Breast epithelium (tissue), 4 donors: ENCODE data around the gene CACNA2D4. TPM values are rescaled to one million over a fixed set of nuclear protein-coding genes. Genes with fewer than 3 reads are reported as not detected.

Experiments
- DNase-seq, 2 donors: peaks; one replicate each; pipeline ENCODE4 v3.0.0-alpha.2; 2019; ENCODE audit warnings: low spot score in 2 of 2
- H3K27ac ChIP-seq, 2 donors: fragments of 200-600 bp; sonication (generic) in 1 of 2; one replicate each; pipeline ENCODE4 v1.5.1; 2016 to 2019; ENCODE audit warnings: mild to moderate bottlenecking in 1 of 2
- H3K27me3 ChIP-seq, 2 donors: fragments of 200-600 bp; sonication (generic) in 1 of 2; one replicate each; pipeline versions ENCODE4 v1.5.1 to v1.6.0; 2017 to 2019; ENCODE audit warnings: control low read depth in 1 of 2, mild to moderate bottlenecking in 1 of 2
- H3K36me3 ChIP-seq: fragments of 200-600 bp; one replicate; pipeline ENCODE4 v1.5.1; 2019
- H3K4me1 ChIP-seq, 2 donors: fragments of 200-600 bp; sonication (generic); one replicate each; pipeline ENCODE4 v1.5.1; 2016 to 2019; ENCODE audit warnings: control low read depth in 1 of 2
- H3K4me3 ChIP-seq, 3 donors: fragments of 200-600 bp; sonication (generic); 1 replicate in 2 of 3; 2 replicates in 1 of 3; pipeline ENCODE4 v1.5.1; 2016 to 2019; ENCODE audit warnings: mild to moderate bottlenecking in 3 of 3, moderate library complexity in 2 of 3
- H3K9me3 ChIP-seq, 2 donors: fragments of 200-600 bp; sonication (generic) in 1 of 2; one replicate each; pipeline ENCODE4 v1.5.1; 2016 to 2019; ENCODE audit warnings: control low read depth in 1 of 2
- CTCF ChIP-seq, 3 donors: fragments of 450-650 bp; IDR thresholded peaks; one replicate each; pipeline ENCODE4 v1.5.1; 2016 to 2017; ENCODE audit warnings: antibody characterized with exemption in 3 of 3, mild to moderate bottlenecking in 3 of 3, moderate library complexity in 3 of 3
- POLR2A ChIP-seq: fragments of 450-650 bp; IDR thresholded peaks from one replicate; pipeline ENCODE4 v1.6.1; 2016; ENCODE audit warnings: antibody characterized with exemption, mild to moderate bottlenecking, moderate library complexity
- POLR2AphosphoS5 ChIP-seq, 3 donors: sonication (generic); formaldehyde crosslinking; IDR thresholded peaks; one replicate each; pipeline ENCODE4 v1.6.1; 2017; ENCODE audit warnings: antibody characterized with exemption in 3 of 3
- intact Hi-C: fragments of 100-400 bp; cut with DNase I; formaldehyde crosslinking; loops from one replicate; pipeline ENCODE4 v1.15.1; 2023; ENCODE audit warnings: low total_unique reads
- total RNA-seq, 3 donors: library from RNA; depleted of rRNA; stranded (reverse); fragments of >200 nt; gene quantifications; one replicate each; pipeline ENCODE4 v1.1.0, GENCODE V29; 2016

Gene CACNA2D4
- total RNA-seq, 3 donors from 2014 or later: 3.2 to 10.2 (median 3.3) TPM

- peak in 1 of 2 donors; percentile 33 for DNase-seq
- intact Hi-C loops: no loop called here
Measured at GRCh38 chr12:1848745-1849144, 69.7 kb downstream of the CACNA2D4 start.

GRCh38 chr12:1848146-1848545 lies 70.3 kb downstream of the CACNA2D4 start:
- no peak overlapping the region for H3K27ac ChIP-seq
- TF ChIP-seq POLR2AphosphoS5 (IDR thresholded peaks at IDR 0.05) (no peak), CTCF (IDR thresholded peaks at IDR 0.05) (no peak), POLR2A (no peak)
- no peaks in the 10 kb centered on the region for H3K9me3 ChIP-seq
- intact Hi-C loops: no loop called here
- peaks cover 0 to 19% of the 10 kb centered on the region in 2 donors for H3K27me3 ChIP-seq
- no peaks in the 10 kb centered on the region for H3K4me1 ChIP-seq
- H3K4me3 ChIP-seq: no peak overlapping the region
- no peaks in the 10 kb centered on the region for H3K36me3 ChIP-seq
- peak in 1 of 2 donors; percentile 15 for DNase-seq

More at GRCh38 chr12:1848745-1849144, 69.7 kb downstream of the CACNA2D4 start:
- H3K4me1 ChIP-seq: no peaks in the 10 kb centered on the region
- no peak overlapping the region for H3K27ac ChIP-seq
- peaks cover 0 to 13% of the 10 kb centered on the region in 2 donors for H3K27me3 ChIP-seq
- no peaks in the 10 kb centered on the region for H3K36me3 ChIP-seq
- TF ChIP-seq POLR2A (no peak), CTCF (IDR thresholded peaks at IDR 0.05) (no peak), POLR2AphosphoS5 (IDR thresholded peaks at IDR 0.05) (no peak)
- peaks cover 0 to 5% of the 10 kb centered on the region in 2 donors for H3K9me3 ChIP-seq
- no peak overlapping the region for H3K4me3 ChIP-seq

- Histone ChIP-seq H3K36me3 (no peaks in the 10 kb centered on the region), H3K4me1 (no peaks in the 10 kb centered on the region), H3K4me3 (no peak overlapping the region), H3K9me3 (no peaks in the 10 kb centered on the region), H3K27ac (no peak overlapping the region), H3K27me3 (peaks cover 0 to 26% of the 10 kb centered on the region in 2 donors)
- intact Hi-C loops: no loop called here
- no peak for TF ChIP-seq CTCF (IDR thresholded peaks at IDR 0.05)
- no peak for TF ChIP-seq POLR2A
- no peak for TF ChIP-seq POLR2AphosphoS5 (IDR thresholded peaks at IDR 0.05)
- no peak for DNase-seq
Measured at GRCh38 chr12:1847411-1847810, 71.0 kb downstream of the CACNA2D4 start.

GRCh38 chr12:1846421-1847405 lies 71.7 kb downstream of the CACNA2D4 start:
- no peaks in the 10 kb centered on the region for H3K9me3 ChIP-seq
- intact Hi-C loops: no loop called here
- H3K27ac ChIP-seq: no peak overlapping the region
- no peak overlapping the region for H3K4me3 ChIP-seq
- peak in 1 of 2 donors; percentile 27 for DNase-seq
- no peaks in the 10 kb centered on the region for H3K36me3 ChIP-seq
- H3K27me3 ChIP-seq: peaks cover 0 to 32% of the 10 kb centered on the region in 2 donors
- H3K4me1 ChIP-seq: no peaks in the 10 kb centered on the region
- TF ChIP-seq CTCF (IDR thresholded peaks at IDR 0.05): no peak
- no peak for TF ChIP-seq POLR2A
- no peak for TF ChIP-seq POLR2AphosphoS5 (IDR thresholded peaks at IDR 0.05)

- peak in 1 of 2 donors; percentile 25 for DNase-seq
- H3K36me3 ChIP-seq: no peaks in the 10 kb centered on the region
- H3K4me1 ChIP-seq: no peaks in the 10 kb centered on the region
- H3K9me3 ChIP-seq: no peaks in the 10 kb centered on the region
- intact Hi-C loops: no loop called here
- no peak overlapping the region for H3K27ac ChIP-seq
- H3K27me3 ChIP-seq: peaks cover 0 to 33% of the 10 kb centered on the region in 2 donors
- TF ChIP-seq POLR2A (no peak), CTCF (IDR thresholded peaks at IDR 0.05) (no peak), POLR2AphosphoS5 (IDR thresholded peaks at IDR 0.05) (no peak)
- no peak overlapping the region for H3K4me3 ChIP-seq
Measured at GRCh38 chr12:1845886-1846285, 72.6 kb downstream of the CACNA2D4 start.
